Measurements from ENCODE around the gene RAB7B. TPM values are rescaled to one million over a fixed set of nuclear protein-coding genes. Genes with fewer than 3 reads are reported as not detected.

Gene RAB7B
- total RNA-seq, 3 donors from 2014 or later (not counting 1 experiment from before 2014, with no cell fraction given): 0.19 TPM; not detected in 2

GRCh38 chr1:205936846-205937586 is 66.2 kb downstream of the RAB7B start:
- H3K27me3 ChIP-seq (ENCODE audit: control insufficient read depth, insufficient read depth, low read length): no peaks in the 10 kb centered on the region
- H3K36me3 ChIP-seq (ENCODE audit: control insufficient read depth, insufficient read depth, low read length): no peaks in the 10 kb centered on the region
- WGBS (ENCODE audit: insufficient coverage): 95% methylated on average over 7 of the region's 7 CpGs
- H3K9me3 Mint-ChIP-seq: no peaks in the 10 kb centered on the region
- H3K4me3 Mint-ChIP-seq: no peak overlapping the region
- H3K27ac Mint-ChIP-seq: no peak overlapping the region
- no peak overlapping the region for H3K27ac ChIP-seq (ENCODE audit: low read length)
- H3K36me3 Mint-ChIP-seq: no peaks in the 10 kb centered on the region
- TF ChIP-seq CTCF (IDR thresholded peaks at IDR 0.05): no peak
- DNase-seq: no peak
- H3K4me1 Mint-ChIP-seq: no peaks in the 10 kb centered on the region
- H3K4me3 ChIP-seq (ENCODE audit: low read length): no peak overlapping the region
- peaks cover 33 to 48% of the 10 kb centered on the region in 2 donors for H3K27me3 Mint-ChIP-seq (ENCODE audit: low read depth in 2 of 2)
- H3K9me3 ChIP-seq (ENCODE audit: control insufficient read depth, insufficient read depth, low read length): no peaks in the 10 kb centered on the region
- ATAC-seq: no peak
- intact Hi-C loops (cut with micrococcal nuclease): no loop called here
- H3K4me1 ChIP-seq (ENCODE audit: control insufficient read depth, insufficient read depth, low read length): no peaks in the 10 kb centered on the region

DNA sequence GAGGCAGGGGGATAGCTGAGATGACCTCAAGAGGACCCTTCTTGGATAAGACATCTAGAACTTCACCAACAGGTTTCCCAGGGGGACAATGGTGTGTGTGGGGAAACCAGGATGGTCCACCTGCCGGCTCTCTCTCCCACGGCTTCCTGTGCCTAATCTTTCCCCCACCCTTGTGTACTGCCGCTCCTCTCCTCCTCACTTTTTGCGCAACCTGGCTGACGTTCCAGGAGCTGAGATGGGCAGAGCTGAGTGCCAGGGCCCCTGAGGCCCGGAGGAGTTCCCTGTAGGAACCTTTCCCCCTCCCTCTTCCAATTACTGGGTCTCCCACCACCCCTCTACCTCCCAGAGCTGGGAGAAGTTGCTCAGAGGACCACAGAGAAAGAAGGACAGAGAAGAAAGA is 66.9 kb downstream of the RAB7B start:
- H3K4me3 Mint-ChIP-seq: no peak overlapping the region
- 85% methylated on average over 4 of the region's 6 CpGs for WGBS (ENCODE audit: insufficient coverage)
- Histone ChIP-seq H3K27me3 (ENCODE audit: control insufficient read depth, insufficient read depth, low read length) (no peaks in the 10 kb centered on the region), H3K36me3 (ENCODE audit: control insufficient read depth, insufficient read depth, low read length) (no peaks in the 10 kb centered on the region), H3K27ac (ENCODE audit: low read length) (no peak overlapping the region), H3K4me1 (ENCODE audit: control insufficient read depth, insufficient read depth, low read length) (no peaks in the 10 kb centered on the region), H3K4me3 (ENCODE audit: low read length) (no peak overlapping the region), H3K9me3 (ENCODE audit: control insufficient read depth, insufficient read depth, low read length) (no peaks in the 10 kb centered on the region)
- H3K27me3 Mint-ChIP-seq (ENCODE audit: low read depth in 2 of 2): peaks cover 31 to 48% of the 10 kb centered on the region in 2 donors
- H3K9me3 Mint-ChIP-seq: no peaks in the 10 kb centered on the region
- H3K36me3 Mint-ChIP-seq: no peaks in the 10 kb centered on the region
- ATAC-seq (no peak), DNase-seq (no peak)
- no peaks in the 10 kb centered on the region for H3K4me1 Mint-ChIP-seq
- no peak for TF ChIP-seq CTCF (IDR thresholded peaks at IDR 0.05)
- no peak overlapping the region for H3K27ac Mint-ChIP-seq
- intact Hi-C loops (cut with micrococcal nuclease): no loop called here

DNA sequence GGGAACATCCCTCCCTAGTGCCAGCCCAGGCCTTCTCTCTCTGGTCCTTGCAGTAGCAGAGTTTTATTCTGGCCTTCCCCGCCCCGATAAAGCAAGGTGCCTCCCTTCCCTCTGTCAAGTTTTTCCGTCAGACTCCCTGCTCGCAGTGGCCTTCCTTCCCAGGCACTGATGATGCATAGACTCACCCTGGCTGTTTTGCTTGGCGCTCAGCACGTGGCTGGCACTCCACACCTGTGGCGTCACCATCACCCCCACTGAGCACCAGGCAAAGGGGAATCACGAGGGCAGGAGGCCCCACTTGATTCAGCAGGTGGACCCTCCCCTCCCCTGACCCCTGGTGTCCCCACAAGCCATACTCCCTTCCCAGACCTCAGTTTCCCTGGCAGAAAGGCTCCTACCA is 67.3 kb downstream of the RAB7B start:
- Mint-ChIP-seq H3K36me3 (no peaks in the 10 kb centered on the region), H3K27ac (no peak overlapping the region), H3K27me3 (ENCODE audit: low read depth in 2 of 2) (peaks cover 31 to 48% of the 10 kb centered on the region in 2 donors), H3K4me3 (no peak overlapping the region), H3K9me3 (no peaks in the 10 kb centered on the region), H3K4me1 (no peaks in the 10 kb centered on the region)
- Histone ChIP-seq H3K36me3 (ENCODE audit: control insufficient read depth, insufficient read depth, low read length) (no peaks in the 10 kb centered on the region), H3K9me3 (ENCODE audit: control insufficient read depth, insufficient read depth, low read length) (no peaks in the 10 kb centered on the region), H3K27me3 (ENCODE audit: control insufficient read depth, insufficient read depth, low read length) (no peaks in the 10 kb centered on the region), H3K4me1 (ENCODE audit: control insufficient read depth, insufficient read depth, low read length) (no peaks in the 10 kb centered on the region), H3K27ac (ENCODE audit: low read length) (no peak overlapping the region), H3K4me3 (ENCODE audit: low read length) (no peak overlapping the region)
- no peak for ATAC-seq
- intact Hi-C loops (cut with micrococcal nuclease): no loop called here
- TF ChIP-seq CTCF (IDR thresholded peaks at IDR 0.05): no peak
- WGBS (ENCODE audit: insufficient coverage): 86% methylated on average over 8 of the region's 8 CpGs
- DNase-seq: no peak

GRCh38 chr1:205934788-205935187 is 68.4 kb downstream of the RAB7B start:
- no peaks in the 10 kb centered on the region for H3K4me1 Mint-ChIP-seq
- no peak for TF ChIP-seq CTCF (IDR thresholded peaks at IDR 0.05)
- H3K27ac ChIP-seq (ENCODE audit: low read length): no peak overlapping the region
- no peak overlapping the region for H3K4me3 ChIP-seq (ENCODE audit: low read length)
- H3K36me3 ChIP-seq (ENCODE audit: control insufficient read depth, insufficient read depth, low read length): no peaks in the 10 kb centered on the region
- DNase-seq (no peak), ATAC-seq (no peak)
- no peaks in the 10 kb centered on the region for H3K27me3 ChIP-seq (ENCODE audit: control insufficient read depth, insufficient read depth, low read length)
- peaks cover 28 to 37% of the 10 kb centered on the region in 2 donors for H3K27me3 Mint-ChIP-seq (ENCODE audit: low read depth in 2 of 2)
- no peak overlapping the region for H3K4me3 Mint-ChIP-seq
- intact Hi-C loops (cut with micrococcal nuclease): no loop called here
- H3K9me3 Mint-ChIP-seq: no peaks in the 10 kb centered on the region
- no peaks in the 10 kb centered on the region for H3K9me3 ChIP-seq (ENCODE audit: control insufficient read depth, insufficient read depth, low read length)
- no peak overlapping the region for H3K27ac Mint-ChIP-seq
- no peaks in the 10 kb centered on the region for H3K4me1 ChIP-seq (ENCODE audit: control insufficient read depth, insufficient read depth, low read length)
- WGBS (ENCODE audit: insufficient coverage): 96% methylated on average over 7 of the region's 7 CpGs
- no peaks in the 10 kb centered on the region for H3K36me3 Mint-ChIP-seq

All from natural killer cell (primary cell).